HEK293 (cell line): Measurements from ENCODE around the gene WDR73.

Experiments used
- AEBP2 ChIP-seq: fragments of 450-650 bp; formaldehyde crosslinking; IDR thresholded peaks from 2 replicates; pipeline ENCODE4 v1.5.1; 2016; ENCODE audit warnings: missing biosample characterization, missing genetic modification characterization, borderline replicate concordance
- HIC1 ChIP-seq: fragments of 450-650 bp; formaldehyde crosslinking; IDR thresholded peaks from 2 replicates; pipeline ENCODE4 v1.5.1; 2016; ENCODE audit warnings: missing biosample characterization, missing genetic modification characterization
- SALL2 ChIP-seq: fragments of 450-650 bp; formaldehyde crosslinking; IDR thresholded peaks from 2 replicates; pipeline ENCODE4 v1.5.0; 2017; ENCODE audit warnings: missing biosample characterization, mild to moderate bottlenecking, missing genetic modification characterization, borderline replicate concordance
- SCRT1 ChIP-seq: fragments of 450-650 bp; formaldehyde crosslinking; IDR thresholded peaks from 2 replicates; pipeline ENCODE4 v1.5.1; 2016; ENCODE audit warnings: missing biosample characterization, missing genetic modification characterization, borderline replicate concordance
- SCRT2 ChIP-seq: fragments of 450-650 bp; formaldehyde crosslinking; IDR thresholded peaks from 2 replicates; pipeline ENCODE4 v1.5.1; 2016; ENCODE audit warnings: missing biosample characterization, missing genetic modification characterization
- YY1 ChIP-seq: fragments of 450-650 bp; formaldehyde crosslinking; IDR thresholded peaks from 2 replicates; pipeline ENCODE4 v1.5.1; 2018; ENCODE audit warnings: missing biosample characterization, missing genetic modification characterization
- ZBTB17 ChIP-seq: fragments of 450-650 bp; formaldehyde crosslinking; IDR thresholded peaks from 2 replicates; pipeline ENCODE4 v1.5.1; 2016; ENCODE audit warnings: missing biosample characterization, missing genetic modification characterization
- ZNF335 ChIP-seq: fragments of 450-650 bp; formaldehyde crosslinking; conservative IDR thresholded peaks from 2 replicates; pipeline ENCODE4 v1.5.1; 2016; ENCODE audit warnings: missing biosample characterization, missing genetic modification characterization
- ZNF350 ChIP-seq: fragments of 450-650 bp; formaldehyde crosslinking; IDR thresholded peaks from 2 replicates; pipeline ENCODE4 v1.5.0; 2017; ENCODE audit warnings: missing biosample characterization, mild to moderate bottlenecking, missing genetic modification characterization
- ZNF398 ChIP-seq: fragments of 450-650 bp; formaldehyde crosslinking; IDR thresholded peaks from 2 replicates; pipeline ENCODE4 v1.5.1; 2017; ENCODE audit warnings: missing biosample characterization, missing genetic modification characterization
- ZNF561 ChIP-seq: fragments of 450-650 bp; IDR thresholded peaks from 2 replicates; pipeline ENCODE4 v1.5.1; 2018; ENCODE audit warnings: missing biosample characterization, missing genetic modification characterization, borderline replicate concordance
- ZNF571 ChIP-seq: fragments of 450-650 bp; formaldehyde crosslinking; IDR thresholded peaks from 2 replicates; pipeline ENCODE4 v1.5.0; 2017; ENCODE audit warnings: missing biosample characterization, missing genetic modification characterization
- ZNF600 ChIP-seq: fragments of 450-650 bp; formaldehyde crosslinking; IDR thresholded peaks from 2 replicates; pipeline ENCODE4 v1.5.1; 2016; ENCODE audit warnings: missing biosample characterization, missing genetic modification characterization
- ZNF658 ChIP-seq: fragments of 450-650 bp; formaldehyde crosslinking; IDR thresholded peaks from 2 replicates; pipeline ENCODE4; 2016; ENCODE audit warnings: missing biosample characterization, missing genetic modification characterization
- ZNF843 ChIP-seq: fragments of 450-650 bp; formaldehyde crosslinking; IDR thresholded peaks from 2 replicates; pipeline ENCODE4 v1.5.1; 2016; ENCODE audit warnings: missing biosample characterization, missing genetic modification characterization
- ZSCAN18 ChIP-seq: fragments of 450-650 bp; formaldehyde crosslinking; IDR thresholded peaks from 2 replicates; pipeline ENCODE4 v1.5.1; 2016; ENCODE audit warnings: missing biosample characterization, missing genetic modification characterization
- ZSCAN30 ChIP-seq: fragments of 450-650 bp; IDR thresholded peaks from 2 replicates; pipeline ENCODE4 v1.5.1; 2018; ENCODE audit warnings: missing biosample characterization, mild to moderate bottlenecking, missing genetic modification characterization, moderate library complexity
- TF ChIP-seq, protein P1 (sequence below): fragments of 450-650 bp; formaldehyde crosslinking; conservative IDR thresholded peaks from 2 replicates; pipeline ENCODE4 v1.5.1; 2016; ENCODE audit warnings: low read depth, missing biosample characterization, missing genetic modification characterization

The WDR73 gene

DNA sequence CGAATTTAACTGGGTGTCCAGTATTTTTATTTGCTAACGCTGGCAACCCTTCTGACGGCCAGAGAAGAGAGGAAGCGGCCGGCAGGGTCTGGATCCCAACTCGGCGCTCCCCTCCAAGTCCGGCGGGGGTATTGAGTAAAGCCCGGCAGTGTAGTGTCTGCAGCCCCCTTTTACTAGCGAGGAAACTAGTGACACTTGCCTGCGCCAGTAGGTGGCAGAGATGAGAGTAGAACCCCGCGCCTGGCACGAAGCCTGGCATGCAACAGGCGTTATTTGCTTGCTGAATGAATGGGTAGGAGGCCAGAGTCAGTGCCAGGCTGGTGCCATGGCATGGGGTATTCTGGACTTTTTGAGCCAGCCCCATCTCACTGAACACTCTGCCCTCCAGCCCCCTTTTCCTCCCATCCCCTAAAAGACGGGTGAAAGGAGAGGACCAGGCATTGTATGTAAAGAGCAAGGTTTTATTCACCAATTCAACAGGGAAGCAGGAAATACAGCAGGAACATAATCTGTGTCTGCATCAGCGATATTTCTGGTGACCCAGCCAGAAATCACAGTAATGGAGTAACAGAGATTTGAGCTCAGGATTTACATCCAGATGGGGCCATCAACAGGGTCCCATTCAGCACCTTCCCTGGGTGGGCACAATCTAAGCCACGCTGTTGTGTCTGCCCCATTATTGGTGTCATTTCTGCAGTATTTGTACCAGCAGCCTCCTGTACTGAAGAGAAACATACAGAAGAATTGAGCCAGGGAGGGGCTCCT, 788 bp upstream of the WDR73 start (continued):
- TF ChIP-seq ZBTB17 = peak; percentile 83
- 0 out of 2 replicates have a peak, but pooled peaks have one; percentile 30 for TF ChIP-seq ZSCAN30 (tag by site-specific recombination)
- no peak for TF ChIP-seq AEBP2 (tag by site-specific recombination)
- TF ChIP-seq SCRT1 (tag by site-specific recombination) = peak; percentile 98
- TF ChIP-seq ZNF843 (tag by site-specific recombination) = no peak
- TF ChIP-seq, protein P1, sequence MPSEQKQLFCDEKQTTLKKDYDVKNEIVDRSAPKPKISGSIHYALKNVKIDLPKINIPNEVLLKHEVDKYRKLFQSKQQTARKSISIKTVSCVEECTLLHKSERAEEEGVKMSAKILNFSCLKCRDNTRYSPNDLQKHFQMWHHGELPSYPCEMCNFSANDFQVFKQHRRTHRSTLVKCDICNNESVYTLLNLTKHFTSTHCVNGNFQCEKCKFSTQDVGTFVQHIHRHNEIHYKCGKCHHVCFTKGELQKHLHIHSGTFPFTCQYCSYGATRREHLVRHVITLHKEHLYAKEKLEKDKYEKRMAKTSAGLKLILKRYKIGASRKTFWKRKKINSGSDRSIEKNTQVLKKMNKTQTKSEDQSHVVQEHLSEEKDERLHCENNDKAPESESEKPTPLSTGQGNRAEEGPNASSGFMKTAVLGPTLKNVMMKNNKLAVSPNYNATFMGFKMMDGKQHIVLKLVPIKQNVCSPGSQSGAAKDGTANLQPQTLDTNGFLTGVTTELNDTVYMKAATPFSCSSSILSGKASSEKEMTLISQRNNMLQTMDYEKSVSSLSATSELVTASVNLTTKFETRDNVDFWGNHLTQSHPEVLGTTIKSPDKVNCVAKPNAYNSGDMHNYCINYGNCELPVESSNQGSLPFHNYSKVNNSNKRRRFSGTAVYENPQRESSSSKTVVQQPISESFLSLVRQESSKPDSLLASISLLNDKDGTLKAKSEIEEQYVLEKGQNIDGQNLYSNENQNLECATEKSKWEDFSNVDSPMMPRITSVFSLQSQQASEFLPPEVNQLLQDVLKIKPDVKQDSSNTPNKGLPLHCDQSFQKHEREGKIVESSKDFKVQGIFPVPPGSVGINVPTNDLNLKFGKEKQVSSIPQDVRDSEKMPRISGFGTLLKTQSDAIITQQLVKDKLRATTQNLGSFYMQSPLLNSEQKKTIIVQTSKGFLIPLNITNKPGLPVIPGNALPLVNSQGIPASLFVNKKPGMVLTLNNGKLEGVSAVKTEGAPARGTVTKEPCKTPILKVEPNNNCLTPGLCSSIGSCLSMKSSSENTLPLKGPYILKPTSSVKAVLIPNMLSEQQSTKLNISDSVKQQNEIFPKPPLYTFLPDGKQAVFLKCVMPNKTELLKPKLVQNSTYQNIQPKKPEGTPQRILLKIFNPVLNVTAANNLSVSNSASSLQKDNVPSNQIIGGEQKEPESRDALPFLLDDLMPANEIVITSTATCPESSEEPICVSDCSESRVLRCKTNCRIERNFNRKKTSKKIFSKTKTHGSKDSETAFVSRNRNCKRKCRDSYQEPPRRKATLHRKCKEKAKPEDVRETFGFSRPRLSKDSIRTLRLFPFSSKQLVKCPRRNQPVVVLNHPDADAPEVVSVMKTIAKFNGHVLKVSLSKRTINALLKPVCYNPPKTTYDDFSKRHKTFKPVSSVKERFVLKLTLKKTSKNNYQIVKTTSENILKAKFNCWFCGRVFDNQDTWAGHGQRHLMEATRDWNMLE (tag by site-specific recombination) = no peak
- peak; percentile 14 for TF ChIP-seq ZNF335 (tag by site-specific recombination)
- no peak for TF ChIP-seq ZNF571 (tag by site-specific recombination)
- peak; percentile 82 for TF ChIP-seq HIC1 (tag by site-specific recombination)
- no peak for TF ChIP-seq ZSCAN18
- no peak for TF ChIP-seq YY1 (tag by site-specific recombination)
- peak; percentile 22; the same call in 1 of the 2 replicates for TF ChIP-seq ZNF398 (tag by site-specific recombination)
- TF ChIP-seq ZNF600 (tag by site-specific recombination) = peak; percentile 97
- TF ChIP-seq ZNF350 (tag by site-specific recombination) = no peak
- peak; percentile 15; the same call in 1 of the 2 replicates for TF ChIP-seq ZNF561 (tag by site-specific recombination)
- peak; percentile 99 for TF ChIP-seq SCRT2 (tag by site-specific recombination)
- TF ChIP-seq SALL2 (tag by site-specific recombination) = no peak
- TF ChIP-seq ZNF658 (tag by site-specific recombination) = no peak
